ENCODE measurements around the gene CHAD. TPM values are rescaled to one million over a fixed set of nuclear protein-coding genes. Genes with fewer than 3 reads are reported as not detected.

Gene CHAD
- total RNA-seq, 4 donors from 2014 or later, result not detected

GRCh38 chr17:50422738-50423137 lies 45.9 kb downstream of the CHAD start:
- no peak for TF ChIP-seq CTCF (IDR thresholded peaks at IDR 0.05; ENCODE audit: low read depth)

GRCh38 chr17:50421308-50422051 lies 47.2 kb downstream of the CHAD start:
- no peak for TF ChIP-seq CTCF (IDR thresholded peaks at IDR 0.05; ENCODE audit: low read depth)

- no peak for TF ChIP-seq CTCF (IDR thresholded peaks at IDR 0.05; ENCODE audit: low read depth)
These were observed 48.1 kb downstream of the CHAD start for GRCh38 chr17:50420419-50421112.

GRCh38 chr17:50414808-50415207 lies 53.9 kb downstream of the CHAD start:
- TF ChIP-seq CTCF (IDR thresholded peaks at IDR 0.05; ENCODE audit: low read depth), result no peak

Other genes starting within 250 kb of the CHAD start
- gene TMEM92, start 194.4 kb downstream of the CHAD start, total RNA-seq, result not detected
- gene XYLT2, start 122.8 kb downstream of the CHAD start, total RNA-seq, result 10 to 100 TPM in 3 of 4 donors, 1 to 10 TPM in 1; 7.2 to 28.8 (median 12.5) TPM
- 10 to 100 TPM; 42.2 to 88.7 (median 48.1) TPM for gene MRPL27, start 95.7 kb downstream of the CHAD start, total RNA-seq
- 1 to 10 TPM in 2 of 4 donors, under 1 TPM in 1, not detected in 1; 0.88 to 1.3 (median 1.2) TPM for gene EME1, start 95.7 kb downstream of the CHAD start, total RNA-seq
- 10 to 100 TPM; 36.5 to 91.5 (median 38.2) TPM for gene LRRC59, start 71.4 kb downstream of the CHAD start, total RNA-seq
- 10 to 100 TPM; 31.3 to 63.1 (median 42.2) TPM for gene ACSF2, start 42.7 kb downstream of the CHAD start, total RNA-seq
- 10 to 100 TPM; 19.9 to 29.9 (median 28.6) TPM for gene RSAD1, start 10.0 kb upstream of the CHAD start, total RNA-seq
- 1 to 10 TPM in 2 of 4 donors, not detected in 2; 1.3 to 1.8 TPM for gene MYCBPAP, start 39.6 kb upstream of the CHAD start, total RNA-seq
- not detected for gene EPN3, start 63.9 kb upstream of the CHAD start, total RNA-seq
- 10 to 100 TPM; 24.5 to 64.0 (median 48.9) TPM for gene SPATA20, start 78.3 kb upstream of the CHAD start, total RNA-seq
- gene CACNA1G, start 91.8 kb upstream of the CHAD start, total RNA-seq, result under 1 TPM in 2 of 4 donors, not detected in 2; 0.17 to 0.44 TPM
- gene ABCC3, start 166.0 kb upstream of the CHAD start, total RNA-seq, result 10 to 100 TPM; 12.2 to 23.1 (median 15.5) TPM
- 100 to 1,000 TPM in 1 of 4 donors, 10 to 100 TPM in 3; 44.9 to 122 (median 80.4) TPM for gene ANKRD40, start 239.0 kb upstream of the CHAD start, total RNA-seq